Choroid plexus epithelial cell (primary cell): ENCODE measurements around the gene QPCT.

ENCODE experiments used
- DNase-seq: peaks from one replicate; pipeline ENCODE4 v3.0.0-alpha.2; 2010; ENCODE audit warnings: low read depth
- H3K4me3 ChIP-seq: 2 replicates; pipeline ENCODE4 v1.5.1; 2011; ENCODE audit warnings: low read depth, mild to moderate bottlenecking, control low read depth, low read length, moderate library complexity
- TF ChIP-seq, protein P1 (sequence below): conservative IDR thresholded peaks from 2 replicates; pipeline ENCODE4 v1.5.1; 2011; ENCODE audit warnings: low read depth, mild to moderate bottlenecking, control low read depth, inconsistent platforms, low read length, moderate library complexity

QPCT gene

DNA sequence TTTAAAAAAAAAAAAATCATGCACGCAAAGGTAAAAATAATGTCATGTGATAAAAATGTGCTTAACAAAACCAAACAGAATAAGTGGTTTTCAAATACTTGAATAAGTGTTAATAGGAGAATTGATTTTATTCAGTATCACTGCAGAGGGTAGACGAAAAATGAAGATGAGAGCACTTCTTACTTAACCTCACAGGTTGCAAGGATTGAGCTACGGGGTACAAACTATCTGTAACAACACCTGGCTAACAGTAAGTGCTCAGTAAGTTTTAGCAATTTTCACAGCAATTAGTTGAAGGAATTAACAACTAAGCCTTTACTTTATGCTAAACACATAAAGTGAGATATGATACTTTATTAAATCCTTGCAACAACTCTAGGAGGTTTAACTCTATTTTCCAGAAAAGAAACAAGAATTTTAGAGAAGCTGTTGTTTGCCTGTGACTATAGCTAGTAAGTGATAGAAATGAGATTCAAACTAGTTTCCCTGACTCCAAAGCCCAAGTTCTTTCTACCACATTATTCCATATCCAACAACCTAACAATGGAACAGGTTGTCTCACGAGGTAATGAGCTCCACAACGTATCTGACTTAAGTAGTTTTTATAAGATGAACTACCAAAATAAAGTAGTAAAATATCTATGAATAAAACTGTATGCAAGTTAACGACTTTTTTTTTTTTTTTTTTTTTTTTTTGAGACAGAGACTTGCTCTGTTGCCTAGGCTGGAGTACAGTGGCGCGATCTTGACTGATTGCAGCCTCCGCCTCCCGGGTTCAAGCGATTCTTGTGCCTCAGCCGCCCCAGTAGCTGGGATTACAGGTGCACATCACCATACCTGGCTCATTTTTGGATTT, 24.4 kb upstream of the QPCT start:
- DNase-seq: no peak
- no peak overlapping the region for H3K4me3 ChIP-seq
- TF ChIP-seq, protein P1, sequence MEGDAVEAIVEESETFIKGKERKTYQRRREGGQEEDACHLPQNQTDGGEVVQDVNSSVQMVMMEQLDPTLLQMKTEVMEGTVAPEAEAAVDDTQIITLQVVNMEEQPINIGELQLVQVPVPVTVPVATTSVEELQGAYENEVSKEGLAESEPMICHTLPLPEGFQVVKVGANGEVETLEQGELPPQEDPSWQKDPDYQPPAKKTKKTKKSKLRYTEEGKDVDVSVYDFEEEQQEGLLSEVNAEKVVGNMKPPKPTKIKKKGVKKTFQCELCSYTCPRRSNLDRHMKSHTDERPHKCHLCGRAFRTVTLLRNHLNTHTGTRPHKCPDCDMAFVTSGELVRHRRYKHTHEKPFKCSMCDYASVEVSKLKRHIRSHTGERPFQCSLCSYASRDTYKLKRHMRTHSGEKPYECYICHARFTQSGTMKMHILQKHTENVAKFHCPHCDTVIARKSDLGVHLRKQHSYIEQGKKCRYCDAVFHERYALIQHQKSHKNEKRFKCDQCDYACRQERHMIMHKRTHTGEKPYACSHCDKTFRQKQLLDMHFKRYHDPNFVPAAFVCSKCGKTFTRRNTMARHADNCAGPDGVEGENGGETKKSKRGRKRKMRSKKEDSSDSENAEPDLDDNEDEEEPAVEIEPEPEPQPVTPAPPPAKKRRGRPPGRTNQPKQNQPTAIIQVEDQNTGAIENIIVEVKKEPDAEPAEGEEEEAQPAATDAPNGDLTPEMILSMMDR: no peak

- TF ChIP-seq, protein P1: no peak
- no peak for DNase-seq
- no peak overlapping the region for H3K4me3 ChIP-seq
Observed at GRCh38 chr2:37321029-37321682, 23.3 kb upstream of the QPCT start.

- no peak overlapping the region for H3K4me3 ChIP-seq
Observed at GRCh38 chr2:37322368-37322767, 22.1 kb upstream of the QPCT start.

DNA sequence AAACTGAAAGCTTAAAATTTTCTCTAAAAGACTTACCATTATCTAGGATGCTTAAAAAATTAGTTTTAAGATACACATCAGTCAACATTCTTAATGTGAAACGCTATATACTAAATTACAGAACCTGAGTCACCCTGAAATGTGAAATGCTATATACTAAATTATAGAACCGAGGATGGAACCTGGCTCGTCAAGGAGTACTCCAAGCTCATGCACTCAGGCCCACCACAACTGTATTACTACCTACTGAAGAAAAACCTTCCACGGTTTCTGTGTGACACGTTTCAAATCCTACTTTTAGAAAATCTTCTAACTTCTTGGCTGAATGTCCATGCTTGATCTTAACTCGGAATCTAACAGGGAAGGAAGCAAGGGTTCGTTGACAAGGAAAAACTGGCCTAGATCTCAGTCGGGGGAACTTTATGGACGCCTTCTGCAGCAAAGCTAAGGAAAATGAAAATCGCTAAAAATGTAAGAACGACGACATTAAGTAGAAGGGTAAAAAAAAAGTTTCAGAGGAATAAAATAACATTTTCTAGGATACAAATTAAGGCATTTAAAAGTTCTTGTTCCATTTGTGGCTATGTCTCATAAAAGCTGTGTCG, 21.2 kb upstream of the QPCT start:
- peak overlapping the region; percentile 69 for H3K4me3 ChIP-seq
- TF ChIP-seq, protein P1: no peak
- DNase-seq: peak; percentile 31

More at GRCh38 chr2:37322368-37322767, 22.1 kb upstream of the QPCT start:
- TF ChIP-seq, protein P1: no peak
- peak; percentile 75 for DNase-seq

GRCh38 chr2:37323781-37324535, 20.5 kb upstream of the QPCT start:
- H3K4me3 ChIP-seq: peak overlapping the region; percentile 69
- TF ChIP-seq, protein P1: no peak
- peak; percentile 47 for DNase-seq

GRCh38 chr2:37324536-37324785, 20.0 kb upstream of the QPCT start:
- DNase-seq: peak; percentile 77
- TF ChIP-seq, protein P1: no peak
- peak overlapping the region; percentile 69 for H3K4me3 ChIP-seq
